ENCODE data around the gene ZNF532.
"Not testable (repeated sequence)": the region's sequence is repeated elsewhere in the genome, so short reads cannot be mapped to it uniquely, and the experiment has no call there.

ZNF532 gene, protein sequence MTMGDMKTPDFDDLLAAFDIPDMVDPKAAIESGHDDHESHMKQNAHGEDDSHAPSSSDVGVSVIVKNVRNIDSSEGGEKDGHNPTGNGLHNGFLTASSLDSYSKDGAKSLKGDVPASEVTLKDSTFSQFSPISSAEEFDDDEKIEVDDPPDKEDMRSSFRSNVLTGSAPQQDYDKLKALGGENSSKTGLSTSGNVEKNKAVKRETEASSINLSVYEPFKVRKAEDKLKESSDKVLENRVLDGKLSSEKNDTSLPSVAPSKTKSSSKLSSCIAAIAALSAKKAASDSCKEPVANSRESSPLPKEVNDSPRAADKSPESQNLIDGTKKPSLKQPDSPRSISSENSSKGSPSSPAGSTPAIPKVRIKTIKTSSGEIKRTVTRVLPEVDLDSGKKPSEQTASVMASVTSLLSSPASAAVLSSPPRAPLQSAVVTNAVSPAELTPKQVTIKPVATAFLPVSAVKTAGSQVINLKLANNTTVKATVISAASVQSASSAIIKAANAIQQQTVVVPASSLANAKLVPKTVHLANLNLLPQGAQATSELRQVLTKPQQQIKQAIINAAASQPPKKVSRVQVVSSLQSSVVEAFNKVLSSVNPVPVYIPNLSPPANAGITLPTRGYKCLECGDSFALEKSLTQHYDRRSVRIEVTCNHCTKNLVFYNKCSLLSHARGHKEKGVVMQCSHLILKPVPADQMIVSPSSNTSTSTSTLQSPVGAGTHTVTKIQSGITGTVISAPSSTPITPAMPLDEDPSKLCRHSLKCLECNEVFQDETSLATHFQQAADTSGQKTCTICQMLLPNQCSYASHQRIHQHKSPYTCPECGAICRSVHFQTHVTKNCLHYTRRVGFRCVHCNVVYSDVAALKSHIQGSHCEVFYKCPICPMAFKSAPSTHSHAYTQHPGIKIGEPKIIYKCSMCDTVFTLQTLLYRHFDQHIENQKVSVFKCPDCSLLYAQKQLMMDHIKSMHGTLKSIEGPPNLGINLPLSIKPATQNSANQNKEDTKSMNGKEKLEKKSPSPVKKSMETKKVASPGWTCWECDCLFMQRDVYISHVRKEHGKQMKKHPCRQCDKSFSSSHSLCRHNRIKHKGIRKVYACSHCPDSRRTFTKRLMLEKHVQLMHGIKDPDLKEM (N-terminal part only)

DNA sequence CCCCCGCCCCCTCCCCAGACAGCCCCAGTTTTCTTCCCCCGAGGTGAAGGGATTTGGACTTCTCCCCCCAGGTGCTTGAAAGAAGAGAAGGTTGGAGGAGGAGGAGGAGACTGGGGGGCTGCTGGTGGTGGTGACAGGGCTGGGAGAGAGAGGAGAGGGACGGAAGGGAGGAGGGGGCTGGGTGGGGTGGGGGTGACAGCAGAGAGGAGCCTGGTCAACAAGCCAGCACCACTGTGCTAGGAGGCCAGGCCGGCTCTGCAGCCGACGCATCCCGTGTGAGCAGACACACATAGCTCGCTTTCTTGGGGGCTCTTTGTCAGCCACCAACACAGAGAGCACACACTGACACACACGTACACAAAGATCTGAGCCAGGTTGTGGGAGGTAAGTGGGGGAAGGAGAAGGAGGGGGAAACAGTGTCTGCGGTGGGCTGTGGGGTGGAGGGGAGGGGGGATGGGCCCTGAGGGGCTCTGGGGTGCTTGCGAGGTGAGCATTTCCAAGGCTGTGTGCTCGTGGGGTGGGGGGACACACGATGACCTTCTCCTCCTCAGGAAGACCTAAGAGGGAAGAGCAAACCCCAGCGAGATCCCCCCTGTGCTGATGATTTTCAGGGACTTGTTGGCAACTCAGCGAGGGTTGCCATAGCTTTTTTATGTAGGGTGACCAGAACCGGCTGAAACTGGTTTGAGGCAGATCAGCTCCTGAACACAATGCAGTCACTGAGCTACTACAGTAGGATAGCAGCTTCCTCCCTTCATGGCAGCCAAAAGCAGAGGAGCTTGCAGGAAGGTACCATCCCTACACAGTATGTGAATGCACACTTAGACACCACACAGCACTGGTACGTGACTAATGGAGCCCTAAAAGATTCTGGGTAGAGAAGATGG lies at the start of gene ZNF532:
TSS of gene ZNF532 (plus strand) at position 732 of the 887 bp plus-strand sequence. CDS start 53,411 bp downstream, outside the sequence.
- DNase-seq: no peak

DNA sequence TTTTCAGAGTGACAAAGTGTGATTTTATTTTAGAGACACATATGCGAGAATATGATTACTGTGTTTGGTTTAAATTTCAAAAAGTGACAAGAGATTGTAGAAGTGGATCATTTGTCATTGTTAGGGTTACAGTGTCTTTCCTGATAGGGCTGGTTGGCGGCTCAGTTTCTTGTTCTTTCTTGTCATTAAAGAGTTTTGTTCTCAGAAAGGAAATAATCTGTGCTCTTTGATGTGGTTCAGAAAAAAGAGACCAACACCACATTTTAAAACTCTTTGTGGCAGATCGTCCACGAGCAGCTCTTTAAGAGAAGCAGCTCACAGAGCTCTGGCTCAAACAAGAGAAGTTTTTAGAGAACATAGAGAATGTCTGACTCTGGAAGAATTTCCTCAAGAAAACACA lies 45.6 kb upstream of the ZNF532 start:
- no peak for DNase-seq

DNA sequence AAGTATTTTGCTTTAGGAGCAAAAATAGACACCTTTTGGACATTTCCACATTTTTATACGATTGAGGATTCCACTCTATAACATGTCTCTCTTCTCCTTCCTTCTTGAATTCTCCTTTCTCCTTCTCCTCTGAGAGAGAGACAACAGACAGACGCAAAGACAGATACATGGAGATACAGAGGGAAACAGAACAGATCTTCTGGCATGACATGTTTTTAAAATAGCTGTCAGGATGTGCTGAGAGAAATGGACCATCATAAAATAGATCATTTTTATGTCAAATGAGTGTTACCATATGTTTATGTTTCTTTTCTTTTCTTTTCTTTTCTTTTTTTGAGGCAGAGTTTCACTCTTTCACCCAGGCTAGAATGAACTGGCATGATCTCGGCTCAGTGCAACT lies 44.4 kb upstream of the ZNF532 start:
- DNase-seq: no peak

DNA sequence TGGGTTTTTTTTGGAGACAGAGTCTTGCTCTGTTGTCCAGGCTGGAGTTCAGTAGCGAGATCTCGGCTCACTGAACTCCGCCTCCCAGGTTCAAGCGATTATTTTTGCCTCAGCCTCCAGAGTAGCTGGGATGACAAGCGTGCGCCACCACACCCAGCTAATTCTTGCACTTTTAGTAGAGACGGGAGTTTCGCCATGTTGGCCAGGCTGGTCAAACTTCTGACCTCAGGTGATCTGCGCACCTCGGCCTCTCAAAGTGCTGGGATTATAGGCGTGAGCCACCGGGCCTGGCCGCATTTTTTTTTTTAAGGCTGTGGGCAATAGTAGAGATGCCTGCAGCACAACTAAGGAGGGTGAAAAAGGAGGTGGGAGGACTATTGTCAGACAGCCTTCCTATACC lies 41.7 kb upstream of the ZNF532 start:
- DNase-seq: no peak

DNA sequence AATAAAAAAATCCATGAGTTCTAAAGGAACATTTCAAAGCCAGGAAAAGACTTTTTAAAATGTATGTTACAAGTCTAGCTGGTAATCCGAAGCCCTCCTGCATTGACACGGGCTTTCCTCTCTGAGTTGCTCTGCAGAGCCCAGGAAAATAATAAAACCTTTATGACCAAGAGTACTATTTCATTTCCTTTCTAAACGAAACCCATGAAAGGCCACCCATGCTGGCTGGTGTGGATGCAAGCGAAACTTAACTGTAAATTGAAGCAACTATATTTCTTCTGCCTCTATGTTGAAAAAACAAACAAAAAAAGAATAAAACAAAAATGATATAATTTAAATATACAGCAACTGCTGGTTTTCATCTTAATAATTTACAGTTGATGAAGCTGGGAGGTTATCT lies 41.3 kb upstream of the ZNF532 start:
- no peak for DNase-seq

DNA sequence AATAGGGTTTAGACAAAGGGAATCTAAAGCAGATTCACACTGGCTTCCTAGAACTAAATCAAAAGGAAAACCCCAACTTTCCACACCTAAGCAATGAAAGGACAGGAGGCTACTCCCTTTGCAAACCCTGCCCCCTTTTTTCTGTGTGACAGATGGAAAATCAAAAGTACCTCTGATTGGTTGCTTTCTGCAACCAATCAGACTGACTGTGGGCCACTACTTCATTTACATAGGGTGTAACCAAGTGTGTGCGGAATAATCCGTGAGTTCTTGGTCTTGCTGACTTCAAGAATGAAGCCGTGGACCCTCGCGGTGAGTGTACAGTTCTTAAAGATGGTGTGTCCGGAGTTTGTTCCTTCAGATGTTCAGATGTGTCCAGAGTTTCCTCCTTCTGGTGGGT lies 37.8 kb upstream of the ZNF532 start:
- DNase-seq: not testable (repeated sequence)

DNA sequence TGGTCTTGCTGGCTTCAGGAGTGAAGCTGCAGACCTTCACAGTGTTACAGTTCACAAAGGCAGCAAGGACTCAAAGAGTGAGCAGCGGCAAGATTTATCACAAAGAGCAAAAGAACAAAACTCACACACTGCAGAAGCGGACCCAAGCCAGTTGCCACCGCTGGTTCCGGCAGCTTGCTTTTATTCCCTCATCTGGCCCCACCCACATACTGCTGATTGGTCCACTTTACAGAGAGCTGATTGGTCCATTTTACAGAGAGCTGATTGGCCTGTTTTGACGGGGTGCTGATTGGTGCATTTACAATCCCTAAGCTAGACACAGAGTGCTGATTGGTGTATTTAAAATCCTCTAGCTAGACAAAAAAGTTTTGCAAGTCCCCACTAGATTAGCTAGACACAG lies 37.2 kb upstream of the ZNF532 start:
- DNase-seq: no peak

DNA sequence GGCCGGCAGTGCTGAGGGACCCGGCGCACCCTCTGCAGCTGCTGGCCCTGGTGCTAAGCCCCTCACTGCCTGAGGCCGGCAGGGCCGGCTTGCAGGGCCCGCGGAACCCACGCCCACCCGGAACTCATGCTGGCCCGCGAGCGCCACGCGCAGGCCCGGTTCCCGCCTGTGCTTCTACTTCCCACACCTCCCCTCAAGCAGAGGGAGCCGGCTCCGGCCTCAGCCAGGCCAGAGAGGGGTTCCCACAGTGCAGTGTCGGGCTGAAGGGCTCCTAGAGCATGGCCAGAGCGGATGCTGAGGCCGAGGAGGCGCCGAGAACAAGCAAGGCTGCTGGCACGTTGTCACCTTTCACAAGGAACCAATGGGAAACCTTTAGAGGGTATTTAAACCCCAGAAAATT lies 36.8 kb upstream of the ZNF532 start:
- DNase-seq: no peak

DNA sequence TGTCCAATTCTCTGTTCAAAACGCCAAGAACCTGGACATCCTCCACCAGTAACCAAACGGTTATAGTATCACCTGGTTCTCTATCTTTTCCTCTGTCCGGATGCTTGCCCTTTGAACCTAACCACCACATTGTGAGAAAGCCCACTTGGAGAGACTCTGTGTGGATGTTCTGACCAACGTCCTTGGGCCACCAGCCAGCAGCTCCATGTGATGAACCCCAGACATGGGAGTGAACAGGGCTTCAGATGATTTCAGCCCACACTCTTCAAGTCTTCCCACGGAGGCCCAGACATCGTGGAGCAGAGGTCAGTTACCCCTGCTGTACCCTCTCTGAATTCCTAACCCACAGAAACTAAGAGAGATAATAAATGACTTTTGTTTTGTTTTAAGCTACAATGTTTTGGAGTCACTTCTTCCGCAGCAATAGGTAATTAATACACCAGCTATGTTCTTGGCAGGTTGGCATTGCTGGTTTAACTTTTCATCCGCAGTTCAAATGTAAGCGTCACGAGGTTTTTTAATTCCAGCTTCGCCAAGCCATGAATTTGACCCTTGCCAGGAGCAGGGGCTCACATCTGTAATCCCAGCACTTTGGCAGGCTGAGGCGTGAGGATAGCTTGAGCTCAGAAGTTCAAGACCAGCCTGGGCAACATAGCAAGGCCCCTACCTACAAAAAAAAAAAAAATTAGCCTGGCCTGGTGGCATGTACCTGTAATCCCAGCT lies 36.1 kb upstream of the ZNF532 start:
- no peak for DNase-seq

DNA sequence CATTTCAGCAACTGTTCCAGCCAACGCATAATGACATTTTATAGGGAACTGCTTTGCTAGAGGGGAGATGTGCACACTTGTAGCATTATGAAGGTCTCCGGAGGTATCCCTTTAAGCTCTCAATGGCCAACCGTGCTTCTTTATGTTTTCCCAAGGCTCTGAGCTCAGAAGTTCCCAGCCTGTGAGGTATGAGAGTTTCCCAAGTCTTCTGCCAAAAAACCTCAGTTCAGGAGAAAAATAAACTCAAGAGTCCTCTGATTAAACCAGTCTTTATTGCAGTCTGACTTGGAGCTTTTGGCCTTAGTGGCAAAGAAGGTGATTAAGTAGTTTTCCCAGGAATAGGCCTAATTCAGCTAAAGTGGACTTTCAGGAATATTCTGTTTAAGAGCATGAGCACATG lies 35.4 kb upstream of the ZNF532 start:
- no peak for DNase-seq

DNA sequence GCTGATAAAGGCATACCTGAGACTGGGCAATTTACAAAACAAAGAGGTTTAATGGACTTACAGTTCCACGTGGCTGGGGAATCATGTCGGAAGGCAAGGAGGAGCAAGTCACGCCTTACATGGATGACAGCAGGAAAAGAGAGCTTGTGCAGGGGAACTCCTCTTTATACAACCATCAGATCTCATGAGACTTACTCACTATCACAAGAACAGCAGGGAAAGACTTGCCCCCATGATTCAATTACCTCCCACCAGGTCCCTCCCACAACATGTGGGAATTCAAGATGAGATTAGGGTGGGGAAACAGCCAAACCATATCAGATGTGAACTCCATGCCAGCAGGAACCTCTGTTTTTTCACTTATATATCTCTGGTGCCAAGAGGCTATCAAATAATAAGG lies 34.8 kb upstream of the ZNF532 start:
- DNase-seq: not testable (repeated sequence)

DNA sequence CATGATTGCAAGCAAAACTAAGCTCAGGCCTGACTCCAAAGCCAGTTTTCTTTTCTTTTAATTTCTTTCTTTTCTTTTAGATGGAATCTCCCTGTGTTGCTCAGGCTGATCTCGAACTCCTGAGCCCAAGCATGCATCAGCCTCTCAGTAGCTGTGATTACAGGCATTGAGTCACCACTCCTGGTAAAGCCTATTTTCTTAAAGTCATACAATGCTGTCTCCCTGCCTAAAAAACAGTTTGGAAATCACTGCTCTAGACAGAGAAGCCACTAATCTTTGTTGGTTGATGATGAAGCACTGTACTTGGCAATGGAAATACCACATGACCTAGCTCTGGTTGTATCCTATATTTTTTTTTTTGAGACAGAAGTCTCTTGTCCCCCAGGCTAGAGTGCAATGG lies 33.1 kb upstream of the ZNF532 start:
- DNase-seq: no peak

DNA sequence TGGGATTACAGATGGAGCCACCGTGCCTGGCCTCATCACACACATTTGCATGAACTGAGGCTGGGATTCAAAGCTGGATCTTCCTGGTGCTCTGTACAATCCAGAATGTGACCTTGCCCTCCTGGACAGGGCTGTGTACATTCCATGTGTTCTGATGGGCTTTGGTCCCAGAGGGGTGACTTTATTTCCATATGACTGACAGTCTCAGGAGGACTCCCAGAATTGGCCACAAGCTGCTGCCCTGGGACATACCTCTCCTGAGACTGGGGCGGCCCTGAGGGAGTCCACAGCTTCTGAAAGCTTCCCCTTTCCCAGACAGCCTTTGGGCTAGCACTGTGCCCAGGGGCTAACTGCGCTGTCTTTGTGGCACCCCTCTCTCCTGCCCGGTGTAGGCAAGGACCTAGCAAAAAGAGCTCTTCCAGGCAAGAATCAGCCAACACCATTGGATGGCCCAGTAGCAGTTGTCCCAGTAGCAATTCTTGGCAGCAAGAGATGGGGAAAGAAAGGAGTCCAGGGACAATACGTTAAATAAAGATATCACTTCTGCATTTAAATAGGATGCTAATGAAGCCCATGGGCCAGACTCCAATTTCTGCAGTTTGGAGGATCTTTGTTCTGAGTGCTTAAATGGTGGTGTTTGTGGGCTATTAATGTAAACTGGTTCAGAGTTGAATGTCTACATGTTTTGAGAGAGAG lies 26.4 kb upstream of the ZNF532 start:
- DNase-seq: no peak

DNA sequence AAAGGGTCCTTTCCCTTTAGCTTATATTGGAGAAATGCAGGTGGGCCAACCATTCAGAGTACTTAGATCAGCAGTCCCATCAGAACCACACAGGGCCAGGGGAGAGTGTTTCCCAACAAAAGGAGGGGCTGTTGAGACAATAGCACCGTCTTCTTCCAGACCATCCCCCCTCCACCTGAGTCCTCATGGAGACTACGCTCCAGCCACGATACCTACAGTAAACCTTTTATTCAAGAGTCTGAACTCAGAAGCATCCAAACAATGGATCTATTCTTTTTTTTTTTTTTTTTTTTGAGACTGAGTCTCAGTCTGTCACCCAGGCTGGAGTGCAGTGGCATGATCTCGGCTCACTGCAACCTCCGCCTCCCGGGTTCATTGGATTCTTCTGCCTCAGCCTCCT lies 25.7 kb upstream of the ZNF532 start:
- no peak for DNase-seq

DNA sequence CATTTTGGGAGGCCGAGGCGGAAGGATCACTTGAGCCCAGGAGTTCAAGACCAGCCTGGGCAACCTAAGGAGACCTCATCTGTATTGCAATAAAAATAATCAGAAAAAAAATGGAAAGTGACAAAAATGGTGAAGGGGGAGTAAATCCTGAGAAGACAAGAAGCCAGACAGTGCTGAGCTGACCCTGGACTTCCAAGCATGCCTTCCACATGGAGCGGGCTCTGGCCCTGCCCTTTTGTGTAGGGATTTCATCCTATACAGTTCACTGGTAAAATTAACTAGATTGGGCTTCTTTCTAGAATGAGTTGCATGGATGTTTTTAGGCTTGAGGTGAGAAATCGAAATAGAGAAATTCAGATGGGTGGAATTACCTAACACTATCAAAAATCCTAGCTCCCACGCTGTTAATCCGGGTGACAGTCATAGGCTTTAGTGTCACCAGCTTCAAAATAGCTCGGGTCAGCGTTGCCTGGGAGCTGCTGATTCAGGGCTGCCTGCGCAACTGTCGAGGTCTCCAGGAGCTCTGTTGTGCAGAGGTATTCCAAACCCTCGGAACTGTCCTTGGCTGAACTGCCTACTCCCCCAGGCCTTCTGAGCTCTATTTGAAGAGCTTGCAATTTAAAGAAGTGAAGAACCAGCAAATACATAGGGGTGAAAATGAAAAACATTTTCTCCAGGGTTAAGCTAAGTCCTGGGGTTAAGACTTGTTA lies 21.5 kb upstream of the ZNF532 start:
- no peak for DNase-seq

DNA sequence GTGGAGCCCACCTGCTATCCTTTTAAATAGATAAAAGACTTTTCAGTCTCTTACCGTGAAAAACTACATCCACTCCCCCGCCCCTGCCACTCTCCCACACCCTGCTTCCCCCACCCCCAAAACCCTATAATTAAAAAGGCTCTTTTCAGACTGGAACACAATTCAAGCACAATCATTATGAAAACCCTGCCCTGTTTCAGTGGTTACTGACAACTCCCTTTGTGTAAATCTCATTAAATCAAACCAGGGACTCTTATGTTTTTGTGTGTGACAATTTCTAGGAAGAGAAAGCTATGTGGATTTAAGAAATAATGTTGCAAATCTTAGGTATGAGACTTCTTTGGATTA lies 21.0 kb upstream of the ZNF532 start:
- no peak for DNase-seq

DNA sequence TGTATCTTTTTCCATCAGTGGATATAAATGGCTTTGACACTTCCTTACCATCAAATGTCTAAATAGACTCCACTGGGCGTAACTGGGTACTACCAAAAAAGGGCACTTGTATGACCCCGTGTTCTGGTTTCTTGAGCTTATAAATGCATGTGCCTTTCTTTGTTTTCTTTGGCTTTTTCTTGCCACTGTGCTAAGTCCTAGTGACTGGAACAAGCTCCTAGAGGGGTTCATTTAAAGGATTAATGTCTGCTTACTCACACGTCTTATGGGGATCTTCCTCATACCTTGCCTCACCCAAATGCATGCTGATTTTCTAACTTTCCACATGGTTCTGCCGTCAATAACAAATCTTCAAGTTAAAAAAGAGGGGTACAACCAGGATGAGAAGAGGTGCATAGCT lies 19.8 kb upstream of the ZNF532 start:
- DNase-seq: no peak

DNA sequence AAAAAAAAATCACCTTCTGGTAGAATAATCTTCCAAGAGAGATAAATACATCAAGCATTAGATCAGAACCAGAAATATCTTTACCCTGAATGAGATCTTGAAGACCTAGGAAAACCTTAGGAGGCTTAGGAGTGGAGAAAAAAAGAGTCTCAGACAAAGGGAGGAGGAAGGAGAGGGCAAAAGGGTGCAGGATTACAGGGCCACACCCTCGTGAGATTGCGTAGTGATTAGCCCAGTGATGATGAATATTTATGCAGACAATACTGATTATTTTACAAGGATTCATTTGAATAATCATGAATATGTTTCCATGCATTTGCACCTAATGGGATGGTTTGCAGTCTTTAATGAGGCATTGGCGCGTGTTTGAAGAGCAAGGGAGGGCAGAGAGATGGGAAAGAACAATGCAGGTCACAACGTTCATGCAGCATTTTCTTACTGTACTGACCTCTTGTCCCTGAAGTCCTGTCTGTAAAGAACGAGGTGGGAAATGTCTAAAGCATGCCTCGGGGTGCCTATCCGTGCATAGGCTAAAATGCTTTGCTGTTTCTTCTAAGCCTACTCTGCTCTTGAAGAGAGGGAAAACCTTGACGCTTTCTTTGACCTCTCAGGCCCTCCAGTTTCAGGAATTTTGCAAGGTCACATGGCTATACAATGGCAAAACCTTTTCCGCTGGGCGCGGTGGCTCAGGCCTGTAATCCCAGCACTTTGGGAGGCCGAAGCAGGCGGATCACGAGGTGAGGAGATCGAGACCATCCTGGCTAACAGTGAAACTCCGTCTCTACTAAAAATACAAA lies 18.6 kb upstream of the ZNF532 start:
- no peak for DNase-seq

DNA sequence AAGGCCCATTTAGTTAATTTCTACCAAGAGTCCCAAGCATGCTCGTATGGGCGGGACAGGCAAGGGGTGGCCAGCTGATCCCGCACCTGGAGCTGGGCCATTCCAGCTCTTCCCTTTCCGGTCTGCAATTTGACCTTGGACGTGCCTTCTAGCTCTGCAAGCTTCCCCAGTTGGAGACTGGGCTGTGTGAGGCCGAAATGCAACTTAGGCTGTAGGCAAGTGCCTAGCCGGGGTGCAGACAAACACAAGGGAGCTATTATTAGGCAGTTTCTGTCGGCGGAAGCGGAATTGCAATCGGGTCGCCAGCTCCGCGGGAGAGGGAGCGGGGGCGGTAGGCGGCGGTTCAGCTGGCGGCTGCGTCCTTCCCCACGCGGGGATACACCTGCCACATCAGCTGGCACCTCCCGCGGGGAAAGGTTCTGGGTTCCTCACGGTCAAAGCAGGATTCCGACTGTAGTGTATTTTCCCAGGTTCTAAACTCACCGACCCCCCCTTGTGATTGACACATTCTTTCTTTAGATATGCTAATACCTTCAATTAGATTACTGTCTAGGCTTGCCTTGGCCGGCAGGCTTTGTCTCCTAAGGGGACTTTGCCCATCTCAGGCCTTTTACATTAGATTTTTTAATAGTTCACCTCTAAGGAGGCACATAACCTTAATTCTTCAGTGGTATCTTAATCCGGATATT lies 17.1 kb upstream of the ZNF532 start:
- DNase-seq: no peak
